PC-9 (cell line): ENCODE measurements around the gene NFIX. TPM values are rescaled to one million over a fixed set of nuclear protein-coding genes. Genes with fewer than 3 reads are reported as not detected.
A peak's percentile ranks its signal among the peaks of the same experiment; 100 is the strongest.

Experiments
- BruUV-seq: library from RNA; stranded (reverse); fragments of 400-500 nt; replicated peaks from 2 replicates; lab custom pipeline; 2021; lab: Mats Ljungman, UMichigan
- CTCF ChIA-PET: fragments of 300-600 bp; sonication (Branson Sonifier 250); formaldehyde crosslinking; loops from one replicate; lab custom pipeline; 2022; ENCODE audit warnings: antibody characterized with exemption; lab: Charles Lee
- POLR2A ChIA-PET: fragments of 300-600 bp; sonication (Branson Sonifier 250); formaldehyde crosslinking; loops from one replicate; lab custom pipeline; 2022; ENCODE audit warnings: antibody characterized with exemption; ENCODE audit not compliant: unreplicated experiment; lab: Charles Lee
- DNase-seq, 2 experiments: peaks; one replicate each; pipeline versions ENCODE4 v3.0.0 to v3.0.0-alpha.2; 2015 to 2022; ENCODE audit warnings: mixed read lengths in 1 of 2
- H2AFZ ChIP-seq: fragments of 200-600 bp; sonication (generic); 2 replicates; pipeline ENCODE4 v1.8.1; 2017; ENCODE audit warnings: antibody characterized with exemption
- H3F3A ChIP-seq: fragments of 200-600 bp; sonication (generic); 2 replicates; pipeline ENCODE4 v1.8.1; 2017; ENCODE audit warnings: antibody characterized with exemption, mild to moderate bottlenecking, low read depth; ENCODE audit not compliant: insufficient read depth
- H3K27ac ChIP-seq: fragments of 200-600 bp; sonication (generic); 2 replicates; pipeline ENCODE4 v1.6.1; 2016; ENCODE audit warnings: mixed run types
- H3K27me3 ChIP-seq: fragments of 200-600 bp; sonication (generic); 2 replicates; pipeline ENCODE4 v1.6.1; 2016; ENCODE audit warnings: low read depth, mixed run types; ENCODE audit not compliant: insufficient read depth
- H3K36me3 ChIP-seq: fragments of 200-600 bp; sonication (generic); 2 replicates; pipeline ENCODE4 v1.6.1; 2016; ENCODE audit warnings: low read depth, mixed run types
- H3K4me1 ChIP-seq: fragments of 200-600 bp; sonication (generic); replicated peaks from 2 replicates; pipeline ENCODE4 v1.6.1; 2016; ENCODE audit warnings: mixed run types; ENCODE audit not compliant: insufficient read depth
- H3K4me2 ChIP-seq: fragments of 200-600 bp; sonication (generic); 2 replicates; pipeline ENCODE4 v1.6.1; 2017; ENCODE audit warnings: mixed run types
- H3K4me3 ChIP-seq: fragments of 200-600 bp; sonication (generic); 2 replicates; pipeline ENCODE4 v1.6.1; 2016; ENCODE audit warnings: mixed run types
- H3K79me2 ChIP-seq: fragments of 200-600 bp; sonication (generic); 2 replicates; pipeline ENCODE4 v1.6.1; 2017; ENCODE audit warnings: low read depth, mixed run types
- H3K9me2 ChIP-seq: fragments of 200-600 bp; sonication (generic); 2 replicates; pipeline ENCODE4 v1.8.1; 2017; ENCODE audit warnings: mild to moderate bottlenecking; ENCODE audit not compliant: insufficient read depth
- H3K9me3 ChIP-seq: fragments of 200-600 bp; sonication (generic); 2 replicates; pipeline ENCODE4 v1.8.1; 2016; ENCODE audit warnings: low read depth; ENCODE audit not compliant: insufficient read depth
- H4K20me1 ChIP-seq: fragments of 200-600 bp; sonication (generic); 2 replicates; pipeline ENCODE4 v1.8.1; 2017; ENCODE audit not compliant: insufficient read depth
- EZH2 ChIP-seq: fragments of 200-600 bp; sonication (generic); IDR thresholded peaks from 2 replicates; pipeline ENCODE4 v1.8.0; 2017; ENCODE audit warnings: antibody characterized with exemption, low read depth
- intact Hi-C: fragments of 100-400 bp; cut with micrococcal nuclease; formaldehyde crosslinking; loops from one replicate; pipeline ENCODE4 v1.10.0; 2022; ENCODE audit not compliant: unreplicated experiment
- total RNA-seq: library from RNA; stranded (reverse); gene quantifications from 2 replicates; pipeline ENCODE4 v1.2.3, GENCODE V29; 2021
- TF ChIP-seq, protein P1 (sequence below): fragments of 200-600 bp; sonication (generic); conservative IDR thresholded peaks from 2 replicates; pipeline ENCODE4 v1.6.1; 2017; ENCODE audit warnings: mixed run types, antibody characterized with exemption, mild to moderate bottlenecking, moderate library complexity

NFIX gene
- total RNA-seq, 1 experiment from 2014 or later, result 24.2 TPM

DNA sequence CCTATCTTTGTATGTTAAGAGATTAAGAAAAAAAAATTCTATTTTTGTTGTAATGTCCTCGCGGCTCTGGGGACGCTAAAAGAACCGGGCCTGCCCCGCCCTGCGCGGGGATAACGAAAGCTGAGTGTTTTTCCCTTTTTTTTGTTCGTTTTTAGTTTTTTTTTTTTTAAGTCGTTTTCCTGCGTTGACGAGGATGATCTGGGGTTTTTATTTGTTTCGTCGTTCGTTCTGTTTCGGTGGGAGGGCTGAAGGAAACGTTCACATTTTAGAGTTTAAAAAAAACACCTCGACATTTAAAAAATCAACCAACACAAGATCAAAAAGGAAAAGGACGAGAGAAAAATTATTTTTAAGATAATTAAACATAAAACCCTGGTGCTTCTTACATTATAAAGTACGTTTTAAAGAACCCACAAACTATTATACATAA, 101.8 kb downstream of the NFIX start:
- Histone ChIP-seq H3K4me3 (no peak overlapping the region), H4K20me1 (no peaks in the 10 kb centered on the region), H3F3A (peaks cover 5% of the 10 kb centered on the region; the same call in 1 of the 2 replicates), H3K36me3 (no peaks in the 10 kb centered on the region), H3K27ac (no peak overlapping the region), H3K9me3 (no peaks in the 10 kb centered on the region), H3K9me2 (no peaks in the 10 kb centered on the region), H3K4me2 (no peak overlapping the region), H3K27me3 (no peaks in the 10 kb centered on the region), H3K79me2 (no peaks in the 10 kb centered on the region), H3K4me1 (peaks cover 9% of the 10 kb centered on the region; the same call in 1 of the 2 replicates), H2AFZ (no peak overlapping the region)
- DNase-seq, result no peak
- intact Hi-C loops, result no loop called here
- POLR2A ChIA-PET, result no interaction called here
- CTCF ChIA-PET, result no interaction called here
- BruUV-seq, result no TSS peak
- TF ChIP-seq, protein P1, sequence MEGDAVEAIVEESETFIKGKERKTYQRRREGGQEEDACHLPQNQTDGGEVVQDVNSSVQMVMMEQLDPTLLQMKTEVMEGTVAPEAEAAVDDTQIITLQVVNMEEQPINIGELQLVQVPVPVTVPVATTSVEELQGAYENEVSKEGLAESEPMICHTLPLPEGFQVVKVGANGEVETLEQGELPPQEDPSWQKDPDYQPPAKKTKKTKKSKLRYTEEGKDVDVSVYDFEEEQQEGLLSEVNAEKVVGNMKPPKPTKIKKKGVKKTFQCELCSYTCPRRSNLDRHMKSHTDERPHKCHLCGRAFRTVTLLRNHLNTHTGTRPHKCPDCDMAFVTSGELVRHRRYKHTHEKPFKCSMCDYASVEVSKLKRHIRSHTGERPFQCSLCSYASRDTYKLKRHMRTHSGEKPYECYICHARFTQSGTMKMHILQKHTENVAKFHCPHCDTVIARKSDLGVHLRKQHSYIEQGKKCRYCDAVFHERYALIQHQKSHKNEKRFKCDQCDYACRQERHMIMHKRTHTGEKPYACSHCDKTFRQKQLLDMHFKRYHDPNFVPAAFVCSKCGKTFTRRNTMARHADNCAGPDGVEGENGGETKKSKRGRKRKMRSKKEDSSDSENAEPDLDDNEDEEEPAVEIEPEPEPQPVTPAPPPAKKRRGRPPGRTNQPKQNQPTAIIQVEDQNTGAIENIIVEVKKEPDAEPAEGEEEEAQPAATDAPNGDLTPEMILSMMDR, result no peak
- no peak for TF ChIP-seq EZH2

DNA sequence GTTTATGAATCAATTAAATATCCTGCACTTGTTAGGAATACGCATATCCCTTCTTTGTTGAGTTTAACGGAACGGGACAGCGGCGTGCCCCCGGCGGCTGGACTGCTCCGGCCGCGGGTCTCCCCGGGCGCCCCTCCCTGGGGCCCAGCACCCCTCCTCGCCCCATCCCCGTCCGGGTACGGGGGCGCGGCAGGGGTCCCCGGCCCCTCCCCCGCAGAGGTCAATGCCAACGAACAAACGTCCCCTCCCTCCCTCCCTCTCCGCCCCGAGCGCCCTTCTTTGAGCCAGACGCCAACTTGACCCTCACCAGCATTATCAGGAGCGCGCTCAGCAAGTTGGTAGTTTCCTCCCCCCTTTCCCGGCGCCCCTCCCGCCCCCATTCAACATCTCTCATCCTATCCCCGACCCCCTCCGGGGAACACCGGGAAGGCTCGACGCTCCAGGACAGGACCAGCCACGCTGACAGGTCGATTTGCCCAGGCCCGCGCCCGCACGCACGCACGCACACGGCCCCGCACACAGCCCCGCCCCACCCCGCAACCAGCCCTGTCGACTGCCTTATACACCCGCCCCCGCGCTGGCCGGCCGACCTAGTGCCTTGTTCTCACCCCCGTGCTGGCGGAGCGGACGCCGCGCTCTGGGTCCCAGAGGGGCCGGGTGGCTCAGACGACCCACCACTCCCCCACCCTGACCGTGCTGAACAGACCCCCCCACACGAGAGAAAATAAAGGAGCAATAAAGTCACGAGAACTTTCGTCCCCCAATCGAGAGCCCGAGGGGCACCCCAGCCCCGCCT, 102.4 kb downstream of the NFIX start:
- H3K79me2 ChIP-seq, result no peaks in the 10 kb centered on the region
- no peaks in the 10 kb centered on the region for H3K9me2 ChIP-seq
- BruUV-seq, result no TSS peak
- no peak overlapping the region for H3K4me3 ChIP-seq
- no peaks in the 10 kb centered on the region for H3K27me3 ChIP-seq
- no peaks in the 10 kb centered on the region for H3K36me3 ChIP-seq
- intact Hi-C loops, result no loop called here
- H3K4me1 ChIP-seq, result peaks cover 9% of the 10 kb centered on the region; the same call in 1 of the 2 replicates
- H3F3A ChIP-seq, result peaks cover 5% of the 10 kb centered on the region; the same call in 1 of the 2 replicates
- H3K4me2 ChIP-seq, result no peak overlapping the region
- no peak overlapping the region for H3K27ac ChIP-seq
- no peaks in the 10 kb centered on the region for H4K20me1 ChIP-seq
- no peak overlapping the region for H2AFZ ChIP-seq
- no peak for TF ChIP-seq EZH2
- TF ChIP-seq, protein P1, result no peak
- CTCF ChIA-PET, result no interaction called here
- no peak for DNase-seq
- POLR2A ChIA-PET, result no interaction called here
- no peaks in the 10 kb centered on the region for H3K9me3 ChIP-seq

DNA sequence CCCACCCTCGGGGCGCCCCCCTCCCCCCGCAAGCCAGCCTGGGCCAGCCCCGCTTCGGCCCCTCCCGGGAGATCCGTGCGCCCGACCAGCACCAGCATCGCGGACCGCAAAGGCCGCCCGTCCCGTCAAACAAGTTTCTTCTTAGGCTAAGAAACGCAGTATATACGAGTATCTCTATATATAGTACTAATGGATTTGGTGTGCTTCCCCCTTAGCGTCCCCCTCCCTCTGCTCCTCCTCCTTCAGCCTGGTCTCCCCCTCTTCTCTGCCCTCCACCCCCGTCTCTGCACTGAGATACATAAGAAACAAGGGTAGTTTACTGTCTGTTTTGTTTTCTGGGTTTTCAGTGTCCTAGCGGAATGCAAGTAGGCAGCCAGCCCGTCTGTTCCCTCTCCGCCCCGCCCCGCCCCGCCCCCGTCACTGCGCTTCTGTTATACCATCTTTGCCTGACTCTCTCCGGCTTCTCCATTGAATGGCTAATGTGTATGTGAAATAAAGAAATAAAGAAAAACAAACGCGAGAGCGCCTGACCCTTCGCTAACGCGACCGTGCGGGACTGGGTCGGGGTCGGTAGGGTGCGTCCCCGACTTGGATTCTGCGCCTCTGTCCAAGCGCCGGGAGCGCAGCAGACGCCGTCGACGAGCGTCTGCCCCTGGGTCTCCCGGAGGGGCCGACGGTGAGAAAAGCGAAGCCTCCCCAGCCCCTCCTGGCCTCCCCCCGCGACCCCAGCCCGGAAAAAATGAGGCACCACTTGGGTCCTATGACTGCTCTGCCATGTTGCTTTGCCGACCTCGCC, 103.2 kb downstream of the NFIX start:
- no TSS peak for BruUV-seq
- DNase-seq, result peak in 1 of 2 experiments; percentile 32
- H3K36me3 ChIP-seq, result no peaks in the 10 kb centered on the region
- H4K20me1 ChIP-seq, result peaks cover 4% of the 10 kb centered on the region; the same call in 1 of the 2 replicates
- no peak overlapping the region for H3K27ac ChIP-seq
- H3K9me3 ChIP-seq, result no peaks in the 10 kb centered on the region
- ChIA-PET POLR2A (no interaction called here), CTCF (no interaction called here)
- no peak overlapping the region for H3K4me3 ChIP-seq
- intact Hi-C loops, result no loop called here
- 0 out of 2 replicates have a peak overlapping the region, but pooled peaks have one; percentile 32 for H3K4me2 ChIP-seq
- peaks cover 5% of the 10 kb centered on the region; the same call in 1 of the 2 replicates for H3F3A ChIP-seq
- no peaks in the 10 kb centered on the region for H3K27me3 ChIP-seq
- H3K79me2 ChIP-seq, result no peaks in the 10 kb centered on the region
- TF ChIP-seq, protein P1, result no peak
- peaks cover 9% of the 10 kb centered on the region; the same call in 1 of the 2 replicates for H3K4me1 ChIP-seq
- no peak overlapping the region for H2AFZ ChIP-seq
- no peaks in the 10 kb centered on the region for H3K9me2 ChIP-seq
